SK-N-SH treated with all-trans-retinoic acid at 6 μM for 48 hours (cell line): Measurements from ENCODE around the gene MGST1.

Source experiments
- ARNTL ChIP-seq: fragments of 450-650 bp; formaldehyde crosslinking; IDR thresholded peaks from 2 replicates; pipeline ENCODE4 v1.5.0; 2020; ENCODE audit warnings: low read depth, mild to moderate bottlenecking, moderate library complexity, borderline replicate concordance
- BACH2 ChIP-seq: fragments of 250-450 bp; sonication (Bioruptor Pico); IDR thresholded peaks from 2 replicates; pipeline ENCODE4 v1.9.0; 2021; ENCODE audit warnings: mild to moderate bottlenecking, borderline replicate concordance
- ISL1 ChIP-seq: fragments of 250-450 bp; sonication (Bioruptor Pico); IDR thresholded peaks from 2 replicates; pipeline ENCODE4 v2.1.2; 2022; ENCODE audit warnings: mild to moderate bottlenecking, moderate library complexity
- PATZ1 ChIP-seq: fragments of 250-450 bp; sonication (Bioruptor Pico); IDR thresholded peaks from 2 replicates; pipeline ENCODE4 v1.8.0; 2020; ENCODE audit warnings: mild to moderate bottlenecking, moderate library complexity, borderline replicate concordance
- RARB ChIP-seq: fragments of 250-450 bp; sonication (Bioruptor Pico); IDR thresholded peaks from 2 replicates; pipeline ENCODE4 v1.8.0; 2021; ENCODE audit warnings: mild to moderate bottlenecking, moderate library complexity
- TCF4 ChIP-seq: fragments of 250-450 bp; sonication (Bioruptor Pico); IDR thresholded peaks from 2 replicates; pipeline ENCODE4 v1.8.0; 2021; ENCODE audit warnings: mild to moderate bottlenecking, moderate library complexity, borderline replicate concordance
- ZC3H10 ChIP-seq: fragments of 250-450 bp; sonication (Bioruptor Pico); IDR thresholded peaks from 2 replicates; pipeline ENCODE4 v1.5.1; 2021; ENCODE audit warnings: mild to moderate bottlenecking, moderate library complexity
- ZFP30 ChIP-seq: fragments of 450-650 bp; formaldehyde crosslinking; IDR thresholded peaks from 2 replicates; pipeline ENCODE4 v1.5.0; 2022; ENCODE audit warnings: mild to moderate bottlenecking, moderate library complexity
- ZNF565 ChIP-seq: fragments of 450-650 bp; formaldehyde crosslinking; conservative IDR thresholded peaks from 2 replicates; pipeline ENCODE4 v1.5.0; 2020; ENCODE audit warnings: low read depth, mild to moderate bottlenecking, moderate library complexity

DNA sequence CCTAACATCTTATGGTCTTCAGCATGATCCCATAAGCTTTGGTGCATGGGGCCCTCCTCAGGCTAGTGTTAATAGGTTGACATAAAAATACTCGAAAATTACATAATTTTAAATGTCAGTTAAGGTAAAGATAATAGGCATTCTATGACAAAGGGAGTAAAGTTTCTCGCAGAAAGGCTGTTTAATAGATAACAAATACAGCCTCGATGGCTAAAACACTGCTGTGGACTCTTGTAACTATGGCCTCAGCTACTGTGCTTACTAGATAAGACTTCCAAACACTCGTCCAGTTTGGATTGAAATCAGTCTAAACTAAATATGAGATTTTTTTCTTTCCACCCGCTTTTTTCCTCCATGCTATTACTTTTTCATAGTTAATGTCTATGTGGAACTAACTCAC lies 23.2 kb upstream of the MGST1 start:
- TF ChIP-seq TCF4 (CRISPR knock-in tag) (no peak), ZFP30 (CRISPR knock-in tag) (no peak), ZNF565 (CRISPR knock-in tag) (no peak), PATZ1 (CRISPR knock-in tag) (no peak), RARB (no peak), BACH2 (CRISPR knock-in tag) (no peak), ZC3H10 (CRISPR knock-in tag) (no peak), ISL1 (CRISPR knock-in tag) (no peak), ARNTL (CRISPR knock-in tag) (no peak)
